GM12878 (cell line): ENCODE results near the gene FANCM. TPM values are rescaled to one million over a fixed set of nuclear protein-coding genes. Genes with fewer than 3 reads are reported as not detected.

Source experiments
- CBFB ChIP-seq: IDR thresholded peaks from 2 replicates; pipeline ENCODE4 v1.6.1; 2016; ENCODE audit warnings: antibody characterized with exemption, low read depth
- CUX1 ChIP-seq: IDR thresholded peaks from 2 replicates; pipeline ENCODE4 v1.6.1; 2012; ENCODE audit warnings: improper control_type of control experiment, low read depth, low read length; ENCODE audit not compliant: insufficient replicate concordance
- ETV6 ChIP-seq, 2 experiments: fragments of 450-650 bp in 1 of 2; IDR thresholded peaks in 1 of 2; conservative IDR thresholded peaks in 1 of 2; 2 replicates each; pipeline ENCODE4 v1.6.1; 2014; ENCODE audit warnings: antibody characterized with exemption in 1 of 2, borderline replicate concordance in 1 of 2, low read depth in 1 of 2, mild to moderate bottlenecking in 1 of 2, moderate library complexity in 1 of 2
- FOXM1 ChIP-seq: IDR thresholded peaks from 2 replicates; pipeline ENCODE4 v1.6.1; 2012; ENCODE audit warnings: low read depth, mild to moderate bottlenecking, inconsistent platforms, low read length, moderate library complexity
- KDM1A ChIP-seq: fragments of 200-600 bp; sonication (generic); IDR thresholded peaks from 2 replicates; pipeline ENCODE4 v1.6.1; 2016; ENCODE audit warnings: borderline replicate concordance
- MTA2 ChIP-seq: fragments of 450-650 bp; IDR thresholded peaks from 2 replicates; pipeline ENCODE4 v1.6.1; 2016; ENCODE audit warnings: low read depth, mild to moderate bottlenecking, moderate library complexity
- NFYA ChIP-seq: IDR thresholded peaks from 2 replicates; pipeline ENCODE4 v1.6.1; 2011; ENCODE audit warnings: low read depth, mild to moderate bottlenecking, low read length, improper control_type of control experiment, borderline replicate concordance
- NRF1 ChIP-seq: conservative IDR thresholded peaks from 2 replicates; pipeline ENCODE4 v1.6.1; 2011; ENCODE audit warnings: mild to moderate bottlenecking, low read depth, low read length, improper control_type of control experiment
- POLR2AphosphoS2 ChIP-seq: IDR thresholded peaks from 2 replicates; pipeline ENCODE4 v1.6.1; 2011; ENCODE audit warnings: low read depth, mild to moderate bottlenecking, low read length, improper control_type of control experiment, moderate library complexity
- PRDM15 ChIP-seq: fragments of 450-650 bp; formaldehyde crosslinking; IDR thresholded peaks from 2 replicates; pipeline ENCODE4 v1.4.0; 2020; ENCODE audit warnings: mild to moderate bottlenecking, moderate library complexity
- RB1 ChIP-seq: fragments of 450-650 bp; formaldehyde crosslinking; IDR thresholded peaks from 2 replicates; pipeline ENCODE4 v1.6.1; 2017; ENCODE audit warnings: mild to moderate bottlenecking, borderline replicate concordance
- SREBF2 ChIP-seq: IDR thresholded peaks from 2 replicates; pipeline ENCODE4 v1.6.1; 2012; ENCODE audit warnings: mild to moderate bottlenecking, low read length
- STAT3 ChIP-seq: IDR thresholded peaks from 2 replicates; pipeline ENCODE4 v1.6.1; 2011; ENCODE audit warnings: low read depth, low read length, improper control_type of control experiment
- TCF7 ChIP-seq: IDR thresholded peaks from 2 replicates; pipeline ENCODE4 v1.6.1; 2014; ENCODE audit warnings: antibody characterized with exemption, borderline replicate concordance
- ZBED1 ChIP-seq: IDR thresholded peaks from 2 replicates; pipeline ENCODE4 v1.6.1; 2016; ENCODE audit warnings: borderline replicate concordance
- ZNF687 ChIP-seq: fragments of 450-650 bp; IDR thresholded peaks from 2 replicates; pipeline ENCODE4 v1.6.1; 2017; ENCODE audit warnings: mild to moderate bottlenecking, moderate library complexity
- polyA plus RNA-seq, 11 experiments: library from polyadenylated mRNA; depleted of rRNA in 4 of 11; unstranded in 6 of 11; stranded (reverse) in 5 of 11; fragments of >200 nt; fragmentation: Nextera tagmentation in 4 of 11; fragmentation: Illumina TruSeq in 1 of 11; extraction: Ambion mirVana in 4 of 11; extraction: Trizol in 1 of 11; gene quantifications; 1 replicate in 1 of 11; 2 replicates in 10 of 11; pipeline versions ENCODE4 v1.2.1 to v1.2.3, GENCODE V29; 2011 to 2016; ENCODE audit warnings: inconsistent platforms in 2 of 11, missing spikeins in 2 of 11, low read depth in 1 of 11
- total RNA-seq, 4 experiments: library from RNA; depleted of rRNA in 3 of 4; stranded (reverse); fragments of >200 nt in 3 of 4; fragmentation: Illumina TruSeq in 1 of 4; extraction: Trizol in 1 of 4; gene quantifications; 2 replicates each; pipeline versions ENCODE4 v1.2.1 to v1.2.3, GENCODE V29; 2013 to 2021

The FANCM gene
- total and polyA plus RNA-seq, 10 of the 15 experiments (the other 5 are each of a cell fraction or from before 2014, with no cell fraction given) = 6.4 to 17.6 (median 10.6) TPM

- TF ChIP-seq POLR2AphosphoS2 = no peak
- TF ChIP-seq STAT3 = no peak
- 0 out of 2 replicates have a peak, but pooled peaks have one; percentile 55 for TF ChIP-seq RB1
- TF ChIP-seq ZNF687 = no peak
- TF ChIP-seq CUX1 = no peak
- no peak for TF ChIP-seq SREBF2
- TF ChIP-seq NRF1 = peak; percentile 35; the same call in 1 of the 2 replicates
- TF ChIP-seq PRDM15 (CRISPR knock-in tag) = no peak
- peak; percentile 47; the same call in 1 of the 2 replicates for TF ChIP-seq CBFB
- no peak for TF ChIP-seq ZBED1
- no peak for TF ChIP-seq TCF7
- TF ChIP-seq KDM1A = no peak
- TF ChIP-seq FOXM1 = 0 out of 2 replicates have a peak, but pooled peaks have one; percentile 10
- no peak for TF ChIP-seq ETV6 (conservative IDR thresholded peaks at IDR 0.05 in 1 of 2, IDR thresholded peaks at IDR 0.05 in 1 of 2; ENCODE audit: borderline replicate concordance in 1 of 2, low read depth in 1 of 2)
- no peak for TF ChIP-seq MTA2
- TF ChIP-seq NFYA = peak; percentile 27
These were observed at the start of gene FANCM (continued) for GRCh38 chr14:45135659-45136395.
